ENCODE results near the gene HCRTR1. TPM values are rescaled to one million over a fixed set of nuclear protein-coding genes. Genes with fewer than 3 reads are reported as not detected.

HCRTR1 gene
- total and polyA plus RNA-seq, 2 of the 8 experiments (the other 6 are each of a cell fraction or from before 2014, with no cell fraction given) = 0.35 to 0.39 TPM

GRCh38 chr1:31584869-31585735, 32.4 kb upstream of the HCRTR1 start (continued):
- no peak for TF ChIP-seq SIN3A (conservative IDR thresholded peaks at IDR 0.05 in 1 of 2, IDR thresholded peaks at IDR 0.05 in 1 of 2; ENCODE audit: low read depth in 1 of 2, low read length in 2 of 2)
- no peak for TF ChIP-seq TAF1 (IDR thresholded peaks at IDR 0.05; ENCODE audit: low read depth, low read length)
- no peak for TF ChIP-seq KDM4A (IDR thresholded peaks at IDR 0.05; ENCODE audit: low read depth, low read length, severe bottlenecking)
- no peak for TF ChIP-seq YY1 (IDR thresholded peaks at IDR 0.05; ENCODE audit: low read depth, low read length)
- TF ChIP-seq KDM5A (IDR thresholded peaks at IDR 0.05; ENCODE audit: low read length) = no peak
- TF ChIP-seq CTBP2 (IDR thresholded peaks at IDR 0.05; ENCODE audit: borderline replicate concordance, insufficient read depth, insufficient read length, low read length) = no peak
- no peak for TF ChIP-seq TEAD4 (IDR thresholded peaks at IDR 0.05; ENCODE audit: low read depth, low read length)
